NOMO-1 treated with dmso at 0.1 percent for 144 hours (cell line): ENCODE measurements around the gene PRDM16.

Experiments
- DNase-seq: peaks from one replicate; lab custom pipeline; 2025; ENCODE audit not compliant: unreplicated experiment; lab: John Stamatoyannopoulos, UW

Gene PRDM16

GRCh38 chr1:3329640-3330281 is 260.8 kb downstream of the PRDM16 start:
- DNase-seq = no peak

GRCh38 chr1:3330771-3331245 is 261.8 kb downstream of the PRDM16 start:
- DNase-seq = no peak

- no peak for DNase-seq
Measured at GRCh38 chr1:3331564-3331963, 262.6 kb downstream of the PRDM16 start.

GRCh38 chr1:3332043-3332442 is 263.0 kb downstream of the PRDM16 start:
- no peak for DNase-seq

- DNase-seq = no peak
Measured at GRCh38 chr1:3332662-3333061, 263.7 kb downstream of the PRDM16 start.

GRCh38 chr1:3333903-3334302 is 264.9 kb downstream of the PRDM16 start:
- no peak for DNase-seq

GRCh38 chr1:3334366-3334765 is 265.4 kb downstream of the PRDM16 start:
- no peak for DNase-seq

GRCh38 chr1:3335754-3336640 is 267.0 kb downstream of the PRDM16 start:
- DNase-seq = no peak

- DNase-seq = no peak
Measured at GRCh38 chr1:3336641-3337630, 267.9 kb downstream of the PRDM16 start.

GRCh38 chr1:3337798-3338724 is 269.1 kb downstream of the PRDM16 start:
- DNase-seq = no peak

- no peak for DNase-seq
Measured at GRCh38 chr1:3338725-3339070, 269.7 kb downstream of the PRDM16 start.

GRCh38 chr1:3339856-3340255 is 270.9 kb downstream of the PRDM16 start:
- no peak for DNase-seq

- DNase-seq = no peak
Measured at GRCh38 chr1:3340548-3341235, 271.7 kb downstream of the PRDM16 start.

- DNase-seq = no peak
Measured at GRCh38 chr1:3341236-3341994, 272.4 kb downstream of the PRDM16 start.

- DNase-seq = no peak
Measured at GRCh38 chr1:3342960-3343359, 274.0 kb downstream of the PRDM16 start.

- no peak for DNase-seq
Measured at GRCh38 chr1:3344395-3344794, 275.4 kb downstream of the PRDM16 start.

GRCh38 chr1:3345792-3346191 is 276.8 kb downstream of the PRDM16 start:
- no peak for DNase-seq

GRCh38 chr1:3346478-3346877 is 277.5 kb downstream of the PRDM16 start:
- DNase-seq = no peak
